ENCODE measurements around the gene HBS1L. TPM values are rescaled to one million over a fixed set of nuclear protein-coding genes. Genes with fewer than 3 reads are reported as not detected.

The HBS1L gene
- polyA plus RNA-seq, 1 of the 3 experiments (the other 2 are of a cell fraction): 19.0 TPM

DNA sequence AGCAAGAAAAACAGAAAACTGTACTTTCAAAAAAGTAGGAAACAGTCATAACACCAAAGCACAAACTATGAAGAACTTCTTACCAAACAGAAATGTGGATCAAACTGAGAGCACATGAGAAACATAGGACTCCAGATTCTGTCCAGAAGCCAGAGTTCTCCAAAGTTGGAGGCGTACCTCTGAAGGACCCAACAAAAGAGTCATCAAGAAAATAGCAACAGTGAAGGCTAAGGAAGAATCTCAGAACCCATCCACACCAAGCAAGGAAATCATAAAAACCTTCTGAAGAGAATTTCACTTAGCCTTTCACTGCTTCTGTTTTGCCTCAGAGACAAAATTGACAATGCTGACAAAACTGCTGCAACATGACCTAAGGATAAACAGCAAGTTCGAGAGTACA, 29.4 kb downstream of the HBS1L start:
- no peak overlapping the region for H3K4me2 ChIP-seq
- peaks cover 10 to 14% of the 10 kb centered on the region in 2 experiments for H3K36me3 ChIP-seq (replicated peaks in 1 of 2; ENCODE audit: control insufficient read depth in 1 of 2, insufficient read depth in 2 of 2, low read length in 1 of 2)
- CTCF ChIA-PET: interaction anchor here (1.1 kb wide), 1 partner anchor 23 kb away, joined by 3 read pairs; no protein-coding TSS in a partner anchor
- WGBS (ENCODE audit: low lambda C conversion rate): 95% methylated on average over 2 of the region's 2 CpGs
- H3F3A ChIP-seq (replicated peaks; ENCODE audit: insufficient read depth): no peaks in the 10 kb centered on the region
- H3K27ac ChIP-seq (ENCODE audit: low read depth in 2 of 2, low read length in 1 of 2): no peak overlapping the region
- no peaks in the 10 kb centered on the region for H3K9me2 ChIP-seq
- H3K79me2 ChIP-seq (ENCODE audit: insufficient read depth): peaks cover 43% of the 10 kb centered on the region; the same call in 1 of the 2 replicates
- H2AFZ ChIP-seq (ENCODE audit: low read depth): no peak overlapping the region
- H3K4me1 ChIP-seq (ENCODE audit: control insufficient read depth in 1 of 2, insufficient read depth in 2 of 2, low read depth in 1 of 2, low read length in 1 of 2): peaks cover 0 to 6% of the 10 kb centered on the region in 2 experiments; a peak in 2 of 4 replicates
- H3K9me3 ChIP-seq: no peaks in the 10 kb centered on the region
- no peaks in the 10 kb centered on the region for H3K27me3 ChIP-seq (ENCODE audit: insufficient read depth)
- 0 out of 2 replicates have a peak, but pooled peaks cover 4% of the 10 kb centered on the region for H4K20me1 ChIP-seq (ENCODE audit: insufficient read depth)
- H3K9ac ChIP-seq: no peak overlapping the region
- no peak for DNase-seq
- POLR2A ChIA-PET: no interaction called here
- no peak overlapping the region for H3K4me3 ChIP-seq (ENCODE audit: low read depth in 2 of 2, low read length in 1 of 2)
- TF ChIP-seq YY1 (IDR thresholded peaks at IDR 0.05; ENCODE audit: low read depth): no peak
- TF ChIP-seq FOSL2 (IDR thresholded peaks at IDR 0.05; ENCODE audit: borderline replicate concordance, low read depth): no peak
- TF ChIP-seq TCF12 (IDR thresholded peaks at IDR 0.05): no peak
- no peak for TF ChIP-seq MXI1 (IDR thresholded peaks at IDR 0.05; ENCODE audit: low read depth, low read length)
- TF ChIP-seq CHD2 (IDR thresholded peaks at IDR 0.05; ENCODE audit: low read length, partially characterized antibody): no peak
- TF ChIP-seq TEAD4 (IDR thresholded peaks at IDR 0.05; ENCODE audit: borderline replicate concordance, insufficient read depth): no peak
- no peak for TF ChIP-seq RFX5 (IDR thresholded peaks at IDR 0.05; ENCODE audit: low read length)
- TF ChIP-seq ELF1 (IDR thresholded peaks at IDR 0.05): no peak

DNA sequence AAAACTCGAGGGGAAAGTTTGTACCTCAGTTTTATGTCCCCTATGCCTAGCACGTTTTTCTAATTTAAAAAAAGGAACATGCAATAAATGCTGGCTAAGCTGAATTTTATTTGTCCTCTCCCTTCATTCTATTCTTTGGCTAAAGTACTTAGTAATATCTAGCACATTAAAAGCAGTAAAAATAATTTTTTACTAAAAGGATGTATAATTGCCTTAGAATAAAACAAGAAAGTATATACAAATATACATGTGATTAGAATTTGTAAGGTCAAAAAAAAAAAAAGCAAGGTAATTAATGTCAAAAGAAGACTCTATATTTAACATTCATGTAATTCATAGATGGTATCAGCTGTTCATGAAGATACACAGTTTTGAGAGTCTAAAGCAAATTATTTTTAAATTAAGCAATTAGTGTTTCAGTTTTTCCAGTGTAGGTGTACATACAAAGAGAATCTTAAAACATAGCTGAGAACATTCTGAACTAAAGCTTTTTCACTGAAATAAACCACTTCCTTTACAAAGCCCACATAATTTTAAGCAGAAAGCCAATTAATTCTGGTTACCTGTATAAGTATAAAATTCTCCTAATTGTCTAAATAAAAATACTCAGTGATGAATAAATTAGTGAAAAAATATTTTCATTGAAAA, 32.4 kb downstream of the HBS1L start:
- peaks cover 42% of the 10 kb centered on the region; the same call in 1 of the 2 replicates for H3K79me2 ChIP-seq (ENCODE audit: insufficient read depth)
- H4K20me1 ChIP-seq (ENCODE audit: insufficient read depth): 0 out of 2 replicates have a peak, but pooled peaks cover 4% of the 10 kb centered on the region
- DNase-seq: no peak
- H3K9me3 ChIP-seq: no peaks in the 10 kb centered on the region
- H3K36me3 ChIP-seq (replicated peaks in 1 of 2; ENCODE audit: control insufficient read depth in 1 of 2, insufficient read depth in 2 of 2, low read length in 1 of 2): peaks cover 0 to 5% of the 10 kb centered on the region in 2 experiments
- peaks cover 0 to 6% of the 10 kb centered on the region in 2 experiments; a peak in 2 of 4 replicates for H3K4me1 ChIP-seq (ENCODE audit: control insufficient read depth in 1 of 2, insufficient read depth in 2 of 2, low read depth in 1 of 2, low read length in 1 of 2)
- CTCF ChIA-PET: interaction anchor here (1.2 to 1.6 kb wide), 3 partner anchors 17 to 899 kb away, joined by 3 to 5 read pairs (median 3); no protein-coding TSS in a partner anchor
- H2AFZ ChIP-seq (ENCODE audit: low read depth): no peak overlapping the region
- no peak overlapping the region for H3K9ac ChIP-seq
- POLR2A ChIA-PET: no interaction called here
- H3F3A ChIP-seq (replicated peaks; ENCODE audit: insufficient read depth): no peaks in the 10 kb centered on the region
- WGBS (ENCODE audit: low lambda C conversion rate): 89% methylated on average over 2 of the region's 2 CpGs
- H3K27me3 ChIP-seq (ENCODE audit: insufficient read depth): no peaks in the 10 kb centered on the region
- no peaks in the 10 kb centered on the region for H3K9me2 ChIP-seq
- no peak overlapping the region for H3K27ac ChIP-seq (ENCODE audit: low read depth in 2 of 2, low read length in 1 of 2)
- no peak overlapping the region for H3K4me3 ChIP-seq (ENCODE audit: low read depth in 2 of 2, low read length in 1 of 2)
- no peak for TF ChIP-seq SMC3 (IDR thresholded peaks at IDR 0.05; ENCODE audit: low read depth, low read length)
- TF ChIP-seq, protein P1, sequence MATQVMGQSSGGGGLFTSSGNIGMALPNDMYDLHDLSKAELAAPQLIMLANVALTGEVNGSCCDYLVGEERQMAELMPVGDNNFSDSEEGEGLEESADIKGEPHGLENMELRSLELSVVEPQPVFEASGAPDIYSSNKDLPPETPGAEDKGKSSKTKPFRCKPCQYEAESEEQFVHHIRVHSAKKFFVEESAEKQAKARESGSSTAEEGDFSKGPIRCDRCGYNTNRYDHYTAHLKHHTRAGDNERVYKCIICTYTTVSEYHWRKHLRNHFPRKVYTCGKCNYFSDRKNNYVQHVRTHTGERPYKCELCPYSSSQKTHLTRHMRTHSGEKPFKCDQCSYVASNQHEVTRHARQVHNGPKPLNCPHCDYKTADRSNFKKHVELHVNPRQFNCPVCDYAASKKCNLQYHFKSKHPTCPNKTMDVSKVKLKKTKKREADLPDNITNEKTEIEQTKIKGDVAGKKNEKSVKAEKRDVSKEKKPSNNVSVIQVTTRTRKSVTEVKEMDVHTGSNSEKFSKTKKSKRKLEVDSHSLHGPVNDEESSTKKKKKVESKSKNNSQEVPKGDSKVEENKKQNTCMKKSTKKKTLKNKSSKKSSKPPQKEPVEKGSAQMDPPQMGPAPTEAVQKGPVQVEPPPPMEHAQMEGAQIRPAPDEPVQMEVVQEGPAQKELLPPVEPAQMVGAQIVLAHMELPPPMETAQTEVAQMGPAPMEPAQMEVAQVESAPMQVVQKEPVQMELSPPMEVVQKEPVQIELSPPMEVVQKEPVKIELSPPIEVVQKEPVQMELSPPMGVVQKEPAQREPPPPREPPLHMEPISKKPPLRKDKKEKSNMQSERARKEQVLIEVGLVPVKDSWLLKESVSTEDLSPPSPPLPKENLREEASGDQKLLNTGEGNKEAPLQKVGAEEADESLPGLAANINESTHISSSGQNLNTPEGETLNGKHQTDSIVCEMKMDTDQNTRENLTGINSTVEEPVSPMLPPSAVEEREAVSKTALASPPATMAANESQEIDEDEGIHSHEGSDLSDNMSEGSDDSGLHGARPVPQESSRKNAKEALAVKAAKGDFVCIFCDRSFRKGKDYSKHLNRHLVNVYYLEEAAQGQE (IDR thresholded peaks at IDR 0.05; ENCODE audit: low read depth, low read length): no peak
- TF ChIP-seq, protein P2, sequence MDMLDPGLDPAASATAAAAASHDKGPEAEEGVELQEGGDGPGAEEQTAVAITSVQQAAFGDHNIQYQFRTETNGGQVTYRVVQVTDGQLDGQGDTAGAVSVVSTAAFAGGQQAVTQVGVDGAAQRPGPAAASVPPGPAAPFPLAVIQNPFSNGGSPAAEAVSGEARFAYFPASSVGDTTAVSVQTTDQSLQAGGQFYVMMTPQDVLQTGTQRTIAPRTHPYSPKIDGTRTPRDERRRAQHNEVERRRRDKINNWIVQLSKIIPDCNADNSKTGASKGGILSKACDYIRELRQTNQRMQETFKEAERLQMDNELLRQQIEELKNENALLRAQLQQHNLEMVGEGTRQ (IDR thresholded peaks at IDR 0.05; ENCODE audit: borderline replicate concordance, low read depth, low read length): no peak
- TF ChIP-seq FOXJ3 (CRISPR knock-in tag; IDR thresholded peaks at IDR 0.05): no peak
- TF ChIP-seq RAD21 (IDR thresholded peaks at IDR 0.05; ENCODE audit: low read length): no peak
- TF ChIP-seq SIN3A (IDR thresholded peaks at IDR 0.05; ENCODE audit: borderline replicate concordance, low read depth, low read length): no peak
- TF ChIP-seq EP300 (IDR thresholded peaks at IDR 0.05; ENCODE audit: borderline replicate concordance in 1 of 2, low read depth in 1 of 2, low read length in 1 of 2): no peak
- no peak for TF ChIP-seq NRF1 (IDR thresholded peaks at IDR 0.05; ENCODE audit: low read depth, low read length)
- no peak for TF ChIP-seq GABPA (IDR thresholded peaks at IDR 0.05; ENCODE audit: low read depth)
- TF ChIP-seq CHD2 (IDR thresholded peaks at IDR 0.05; ENCODE audit: low read length, partially characterized antibody): no peak
- TF ChIP-seq RXRA (IDR thresholded peaks at IDR 0.05; ENCODE audit: borderline replicate concordance, low read depth): no peak
- no peak for TF ChIP-seq EZH2phosphoT487 (IDR thresholded peaks at IDR 0.05; ENCODE audit: borderline replicate concordance, low read depth)
- no peak for TF ChIP-seq TEAD4 (IDR thresholded peaks at IDR 0.05; ENCODE audit: borderline replicate concordance, insufficient read depth)
- TF ChIP-seq, protein P3, sequence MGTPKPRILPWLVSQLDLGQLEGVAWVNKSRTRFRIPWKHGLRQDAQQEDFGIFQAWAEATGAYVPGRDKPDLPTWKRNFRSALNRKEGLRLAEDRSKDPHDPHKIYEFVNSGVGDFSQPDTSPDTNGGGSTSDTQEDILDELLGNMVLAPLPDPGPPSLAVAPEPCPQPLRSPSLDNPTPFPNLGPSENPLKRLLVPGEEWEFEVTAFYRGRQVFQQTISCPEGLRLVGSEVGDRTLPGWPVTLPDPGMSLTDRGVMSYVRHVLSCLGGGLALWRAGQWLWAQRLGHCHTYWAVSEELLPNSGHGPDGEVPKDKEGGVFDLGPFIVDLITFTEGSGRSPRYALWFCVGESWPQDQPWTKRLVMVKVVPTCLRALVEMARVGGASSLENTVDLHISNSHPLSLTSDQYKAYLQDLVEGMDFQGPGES (IDR thresholded peaks at IDR 0.05; ENCODE audit: low read depth, low read length): no peak
- H3K4me2 ChIP-seq: no peak overlapping the region
